ENCODE data around the gene BTD. TPM values are rescaled to one million over a fixed set of nuclear protein-coding genes. Genes with fewer than 3 reads are reported as not detected.

The BTD gene
- total and polyA plus RNA-seq, 10 of the 15 experiments (the other 5 are each of a cell fraction or from before 2014, with no cell fraction given), result 3.4 to 10.3 (median 5.0) TPM

- TF ChIP-seq HSF1 (IDR thresholded peaks at IDR 0.05; ENCODE audit: low read depth, low read length) (no peak), ZBTB4 (CRISPR knock-in tag; IDR thresholded peaks at IDR 0.05) (no peak), NR2C2 (IDR thresholded peaks at IDR 0.05; ENCODE audit: borderline replicate concordance, control insufficient read depth, insufficient read length, low read depth) (no peak), HDAC6 (IDR thresholded peaks at IDR 0.05; ENCODE audit: unreplicated experiment) (no peak), ZNF274 (IDR thresholded peaks at IDR 0.05; ENCODE audit: insufficient read depth, insufficient read length) (no peak), CUX1 (IDR thresholded peaks at IDR 0.05; ENCODE audit: insufficient replicate concordance, low read depth, low read length) (no peak), IRF4 (IDR thresholded peaks at IDR 0.05; ENCODE audit: low read depth, low read length) (no peak), FOS (IDR thresholded peaks at IDR 0.05; ENCODE audit: borderline replicate concordance, extremely low read depth, insufficient read length) (no peak), CHD4 (IDR thresholded peaks at IDR 0.05) (no peak), NBN (IDR thresholded peaks at IDR 0.05) (no peak), BCLAF1 (IDR thresholded peaks at IDR 0.05) (no peak), BMI1 (IDR thresholded peaks at IDR 0.05; ENCODE audit: borderline replicate concordance) (no peak), NFXL1 (IDR thresholded peaks at IDR 0.05; ENCODE audit: borderline replicate concordance) (no peak), SPI1 (IDR thresholded peaks at IDR 0.05; ENCODE audit: borderline replicate concordance, insufficient read depth, low read depth, low read length) (no peak), MTA2 (IDR thresholded peaks at IDR 0.05; ENCODE audit: low read depth) (no peak)
Observed at GRCh38 chr3:15636028-15636709, 34.6 kb downstream of the BTD start (continued).
